Measurements from ENCODE around the gene CD55.
A peak's percentile ranks its signal among the peaks of the same experiment; 100 is the strongest.

The CD55 gene

GRCh38 chr1:207280706-207281105 is 40.8 kb upstream of the CD55 start:
- H3K27ac ChIP-seq (ENCODE audit: low read depth, low read length): no peak overlapping the region
- no peaks in the 10 kb centered on the region for H3K79me2 ChIP-seq (ENCODE audit: control insufficient read depth, insufficient read depth, low read length)
- no peak overlapping the region for H3K18ac ChIP-seq (ENCODE audit: low read length)
- H3K23ac ChIP-seq (ENCODE audit: low read length): no peak overlapping the region
- no peaks in the 10 kb centered on the region for H3K79me1 ChIP-seq (ENCODE audit: low read length)
- H4K8ac ChIP-seq (ENCODE audit: low read depth, low read length): no peak overlapping the region
- no peak overlapping the region for H2BK5ac ChIP-seq (ENCODE audit: low read length)
- no peak overlapping the region for H3K9ac ChIP-seq (ENCODE audit: low read length)
- H2AK5ac ChIP-seq (ENCODE audit: low read length): no peak overlapping the region
- no peak overlapping the region for H3K56ac ChIP-seq (ENCODE audit: low read length)
- no peak overlapping the region for H4K5ac ChIP-seq (ENCODE audit: low read length)
- H3K4ac ChIP-seq (ENCODE audit: low read depth, low read length): no peak overlapping the region
- no peak overlapping the region for H2BK120ac ChIP-seq (ENCODE audit: low read depth, low read length)
- no peak overlapping the region for H3K4me2 ChIP-seq (ENCODE audit: low read length)
- DNase-seq: no peak
- no CpG with 5 or more reads among the region's 3 CpGs for whole genome bisulfite sequencing (ENCODE audit: extremely low coverage, insufficient coverage, low lambda C conversion rate)
- H3K27me3 ChIP-seq (ENCODE audit: insufficient read depth, low read length, poor library complexity): no peaks in the 10 kb centered on the region
- no peak overlapping the region for H3K4me3 ChIP-seq (ENCODE audit: low read length)
- H3K36me3 ChIP-seq (ENCODE audit: control insufficient read depth, insufficient read depth, low read length): no peaks in the 10 kb centered on the region
- no peaks in the 10 kb centered on the region for H3K4me1 ChIP-seq (ENCODE audit: control insufficient read depth, low read depth, low read length)
- no peak overlapping the region for H2BK15ac ChIP-seq (replicated peaks; ENCODE audit: low read depth)

- H3K18ac ChIP-seq (ENCODE audit: low read length): no peak overlapping the region
- no peak overlapping the region for H2AK5ac ChIP-seq (ENCODE audit: low read length)
- H3K79me1 ChIP-seq (ENCODE audit: low read length): no peaks in the 10 kb centered on the region
- no peak overlapping the region for H3K56ac ChIP-seq (ENCODE audit: low read length)
- no peak overlapping the region for H2BK120ac ChIP-seq (ENCODE audit: low read depth, low read length)
- no peak overlapping the region for H3K4me2 ChIP-seq (ENCODE audit: low read length)
- no peak overlapping the region for H4K5ac ChIP-seq (ENCODE audit: low read length)
- no peak overlapping the region for H2BK5ac ChIP-seq (ENCODE audit: low read length)
- no peaks in the 10 kb centered on the region for H3K36me3 ChIP-seq (ENCODE audit: control insufficient read depth, insufficient read depth, low read length)
- H2BK15ac ChIP-seq (replicated peaks; ENCODE audit: low read depth): no peak overlapping the region
- no peak overlapping the region for H4K8ac ChIP-seq (ENCODE audit: low read depth, low read length)
- H3K79me2 ChIP-seq (ENCODE audit: control insufficient read depth, insufficient read depth, low read length): no peaks in the 10 kb centered on the region
- no peaks in the 10 kb centered on the region for H3K4me1 ChIP-seq (ENCODE audit: control insufficient read depth, low read depth, low read length)
- DNase-seq: no peak
- no peak overlapping the region for H3K27ac ChIP-seq (ENCODE audit: low read depth, low read length)
- H3K4me3 ChIP-seq (ENCODE audit: low read length): no peak overlapping the region
- WGBS (ENCODE audit: extremely low coverage, insufficient coverage, low lambda C conversion rate): no CpG with 5 or more reads among the region's 2 CpGs
- H3K9ac ChIP-seq (ENCODE audit: low read length): no peak overlapping the region
- no peak overlapping the region for H3K23ac ChIP-seq (ENCODE audit: low read length)
- no peaks in the 10 kb centered on the region for H3K27me3 ChIP-seq (ENCODE audit: insufficient read depth, low read length, poor library complexity)
- H3K4ac ChIP-seq (ENCODE audit: low read depth, low read length): no peak overlapping the region
Measured at GRCh38 chr1:207282058-207282457, 39.4 kb upstream of the CD55 start.

GRCh38 chr1:207282496-207283380 is 38.7 kb upstream of the CD55 start:
- Histone ChIP-seq H3K27ac (ENCODE audit: low read depth, low read length) (no peak overlapping the region), H3K79me2 (ENCODE audit: control insufficient read depth, insufficient read depth, low read length) (no peaks in the 10 kb centered on the region), H3K4ac (ENCODE audit: low read depth, low read length) (no peak overlapping the region), H4K5ac (ENCODE audit: low read length) (no peak overlapping the region), H3K4me3 (ENCODE audit: low read length) (no peak overlapping the region), H4K8ac (ENCODE audit: low read depth, low read length) (no peak overlapping the region), H2AK5ac (ENCODE audit: low read length) (no peak overlapping the region), H3K36me3 (ENCODE audit: control insufficient read depth, insufficient read depth, low read length) (no peaks in the 10 kb centered on the region), H3K18ac (ENCODE audit: low read length) (no peak overlapping the region), H3K79me1 (ENCODE audit: low read length) (no peaks in the 10 kb centered on the region), H3K4me1 (ENCODE audit: control insufficient read depth, low read depth, low read length) (no peaks in the 10 kb centered on the region), H2BK15ac (replicated peaks; ENCODE audit: low read depth) (no peak overlapping the region), H2BK5ac (ENCODE audit: low read length) (no peak overlapping the region), H3K9ac (ENCODE audit: low read length) (no peak overlapping the region), H3K56ac (ENCODE audit: low read length) (no peak overlapping the region), H2BK120ac (ENCODE audit: low read depth, low read length) (no peak overlapping the region), H3K23ac (ENCODE audit: low read length) (no peak overlapping the region), H3K27me3 (ENCODE audit: insufficient read depth, low read length, poor library complexity) (no peaks in the 10 kb centered on the region), H3K4me2 (ENCODE audit: low read length) (no peak overlapping the region)
- WGBS (ENCODE audit: extremely low coverage, insufficient coverage, low lambda C conversion rate): no CpG with 5 or more reads among the region's 2 CpGs
- DNase-seq: no peak

GRCh38 chr1:207283421-207283820 is 38.1 kb upstream of the CD55 start:
- H3K4me3 ChIP-seq (ENCODE audit: low read length): no peak overlapping the region
- no peaks in the 10 kb centered on the region for H3K79me2 ChIP-seq (ENCODE audit: control insufficient read depth, insufficient read depth, low read length)
- H3K56ac ChIP-seq (ENCODE audit: low read length): no peak overlapping the region
- no peak overlapping the region for H2BK15ac ChIP-seq (replicated peaks; ENCODE audit: low read depth)
- H4K5ac ChIP-seq (ENCODE audit: low read length): no peak overlapping the region
- no peak overlapping the region for H3K4me2 ChIP-seq (ENCODE audit: low read length)
- H3K4ac ChIP-seq (ENCODE audit: low read depth, low read length): no peak overlapping the region
- H2BK5ac ChIP-seq (ENCODE audit: low read length): no peak overlapping the region
- no peak overlapping the region for H2AK5ac ChIP-seq (ENCODE audit: low read length)
- no peaks in the 10 kb centered on the region for H3K79me1 ChIP-seq (ENCODE audit: low read length)
- no peak overlapping the region for H2BK120ac ChIP-seq (ENCODE audit: low read depth, low read length)
- no CpG with 5 or more reads among the region's 1 CpG for WGBS (ENCODE audit: extremely low coverage, insufficient coverage, low lambda C conversion rate)
- no peak overlapping the region for H4K8ac ChIP-seq (ENCODE audit: low read depth, low read length)
- no peaks in the 10 kb centered on the region for H3K36me3 ChIP-seq (ENCODE audit: control insufficient read depth, insufficient read depth, low read length)
- no peak overlapping the region for H3K27ac ChIP-seq (ENCODE audit: low read depth, low read length)
- no peak overlapping the region for H3K9ac ChIP-seq (ENCODE audit: low read length)
- no peaks in the 10 kb centered on the region for H3K4me1 ChIP-seq (ENCODE audit: control insufficient read depth, low read depth, low read length)
- H3K18ac ChIP-seq (ENCODE audit: low read length): no peak overlapping the region
- DNase-seq: no peak
- H3K23ac ChIP-seq (ENCODE audit: low read length): no peak overlapping the region
- no peaks in the 10 kb centered on the region for H3K27me3 ChIP-seq (ENCODE audit: insufficient read depth, low read length, poor library complexity)

GRCh38 chr1:207284209-207284897 is 37.1 kb upstream of the CD55 start:
- Histone ChIP-seq H3K9ac (ENCODE audit: low read length) (no peak overlapping the region), H3K56ac (ENCODE audit: low read length) (no peak overlapping the region), H3K4ac (ENCODE audit: low read depth, low read length) (no peak overlapping the region), H3K4me1 (ENCODE audit: control insufficient read depth, low read depth, low read length) (no peaks in the 10 kb centered on the region), H3K4me3 (ENCODE audit: low read length) (no peak overlapping the region), H2BK15ac (replicated peaks; ENCODE audit: low read depth) (no peak overlapping the region), H4K5ac (ENCODE audit: low read length) (no peak overlapping the region), H3K36me3 (ENCODE audit: control insufficient read depth, insufficient read depth, low read length) (no peaks in the 10 kb centered on the region), H3K18ac (ENCODE audit: low read length) (no peak overlapping the region), H3K27me3 (ENCODE audit: insufficient read depth, low read length, poor library complexity) (no peaks in the 10 kb centered on the region), H3K23ac (ENCODE audit: low read length) (no peak overlapping the region), H2BK5ac (ENCODE audit: low read length) (no peak overlapping the region), H3K79me2 (ENCODE audit: control insufficient read depth, insufficient read depth, low read length) (no peaks in the 10 kb centered on the region), H4K8ac (ENCODE audit: low read depth, low read length) (no peak overlapping the region), H3K79me1 (ENCODE audit: low read length) (no peaks in the 10 kb centered on the region), H3K27ac (ENCODE audit: low read depth, low read length) (no peak overlapping the region), H2BK120ac (ENCODE audit: low read depth, low read length) (peak overlapping the region; percentile 28), H3K4me2 (ENCODE audit: low read length) (no peak overlapping the region), H2AK5ac (ENCODE audit: low read length) (no peak overlapping the region)
- no peak for DNase-seq
- no CpG with 5 or more reads among the region's 5 CpGs for WGBS (ENCODE audit: extremely low coverage, insufficient coverage, low lambda C conversion rate)
